ENCODE results near the gene TBCD.
"Not testable (repeated sequence)": the region's sequence is repeated elsewhere in the genome, so short reads cannot be mapped to it uniquely, and the experiment has no call there.

TBCD gene

DNA sequence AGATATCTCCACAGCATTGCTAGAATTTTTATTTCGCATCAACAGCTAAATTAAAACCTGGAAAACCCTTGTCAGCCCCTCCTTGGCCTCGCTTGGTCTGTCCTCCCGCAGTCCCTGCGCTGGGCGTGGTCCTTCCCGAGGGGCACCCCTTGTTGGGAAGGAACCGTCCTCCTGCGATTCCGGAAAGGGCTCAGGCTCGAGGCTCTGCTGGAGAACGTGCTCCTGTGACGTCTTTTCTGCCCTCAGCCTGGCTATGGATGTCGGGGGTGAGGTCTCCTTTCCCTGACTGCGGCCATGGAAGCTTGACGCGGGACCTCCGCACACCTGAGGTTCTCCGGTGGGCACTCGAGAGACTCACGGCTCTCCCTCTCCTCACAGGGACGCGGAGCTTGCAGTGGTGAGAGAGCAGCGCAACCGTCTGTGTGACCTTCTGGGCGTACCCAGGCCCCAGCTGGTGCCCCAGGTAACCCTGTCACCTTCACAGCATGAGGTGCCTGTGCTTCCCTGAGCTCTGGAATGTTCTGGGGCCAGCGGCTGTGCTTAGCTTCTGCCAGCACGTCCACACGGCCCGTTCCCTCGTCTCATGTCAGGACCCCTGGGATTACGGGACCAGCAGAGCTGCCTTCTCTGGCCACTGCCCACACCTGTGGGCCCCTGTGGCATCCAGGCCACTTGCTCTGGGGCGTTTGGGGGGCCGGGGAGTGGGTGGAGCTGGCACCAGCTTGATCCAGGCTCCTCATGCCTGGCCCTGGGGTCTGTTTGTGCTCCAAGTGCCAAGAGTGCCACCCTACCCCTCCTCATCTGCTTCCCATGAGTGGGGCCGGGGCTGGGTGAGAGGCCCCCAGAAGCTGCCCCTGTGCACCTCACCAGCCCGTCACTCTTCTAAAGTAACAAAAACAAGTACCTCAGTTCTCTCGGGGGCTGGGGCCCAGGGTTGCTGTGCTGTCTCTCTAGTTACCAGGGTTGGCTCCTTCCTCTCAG lies 189.4 kb downstream of the TBCD start:
- FAIRE-seq: no peak

DNA sequence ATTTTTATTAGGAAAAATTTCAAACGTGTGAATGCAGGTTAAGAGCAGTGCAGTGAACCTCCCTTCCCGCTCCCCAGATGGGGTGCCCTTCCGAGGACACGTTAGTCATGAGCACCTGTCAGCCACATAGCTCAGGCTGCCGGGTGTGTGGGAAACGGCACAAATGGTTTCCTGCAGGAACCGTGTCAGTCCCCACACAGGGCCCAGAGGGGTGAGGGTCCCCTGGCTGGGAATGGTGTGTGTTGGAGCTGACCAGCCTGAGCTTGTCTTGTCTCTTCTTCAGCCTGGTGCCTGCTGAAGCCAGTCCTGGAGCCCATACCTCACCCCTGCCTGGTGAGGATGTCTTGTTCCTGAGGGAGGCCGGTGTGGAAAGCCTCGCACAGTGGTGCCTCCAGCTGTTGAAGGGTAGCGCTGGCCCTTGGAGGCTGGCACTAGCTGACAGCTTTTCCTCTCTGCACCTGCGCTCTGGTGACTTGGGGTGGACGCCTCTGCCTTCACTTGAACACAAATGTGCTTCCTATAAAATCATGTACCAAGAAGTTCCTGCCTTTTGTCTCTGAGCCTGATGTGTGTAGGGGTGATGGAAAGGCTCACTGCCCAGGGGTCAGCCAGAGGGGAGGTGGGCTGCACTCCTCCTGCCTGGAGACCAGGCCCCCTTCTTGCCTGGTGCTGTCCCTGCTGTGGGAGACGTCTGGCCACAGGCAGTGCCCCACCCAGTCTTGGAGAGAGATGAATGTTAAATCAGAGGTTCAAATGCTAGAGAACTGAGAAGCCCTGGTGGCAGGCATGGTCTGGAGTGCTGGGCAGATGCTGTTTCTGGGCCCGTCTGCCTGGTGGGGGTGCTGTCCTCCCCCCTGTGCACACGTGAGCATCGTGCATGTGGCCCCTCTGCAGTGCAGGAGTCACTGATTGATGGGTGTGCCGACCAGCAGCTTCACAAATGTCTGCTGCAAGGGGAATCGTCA lies 190.6 kb downstream of the TBCD start:
- no peak for FAIRE-seq

DNA sequence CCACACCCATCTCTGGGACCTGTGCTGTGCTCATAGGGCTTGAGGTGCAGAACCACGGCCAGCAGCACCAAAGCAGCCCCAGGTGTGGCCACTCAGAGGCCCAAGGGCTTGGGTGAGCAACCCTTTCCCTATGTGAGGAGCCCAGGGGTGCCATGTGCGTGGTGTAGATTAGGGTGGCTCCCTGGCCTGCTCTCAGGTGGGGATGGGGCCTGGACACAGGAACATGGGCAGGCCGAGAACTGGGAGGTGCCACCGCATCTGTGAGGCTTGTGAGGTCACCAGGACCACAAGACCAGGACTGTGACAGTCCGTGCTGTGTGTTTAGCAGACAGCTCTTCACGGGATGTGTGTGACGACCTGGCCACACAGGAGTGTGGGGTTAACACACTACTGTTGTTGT lies 191.5 kb downstream of the TBCD start:
- no peak for FAIRE-seq

DNA sequence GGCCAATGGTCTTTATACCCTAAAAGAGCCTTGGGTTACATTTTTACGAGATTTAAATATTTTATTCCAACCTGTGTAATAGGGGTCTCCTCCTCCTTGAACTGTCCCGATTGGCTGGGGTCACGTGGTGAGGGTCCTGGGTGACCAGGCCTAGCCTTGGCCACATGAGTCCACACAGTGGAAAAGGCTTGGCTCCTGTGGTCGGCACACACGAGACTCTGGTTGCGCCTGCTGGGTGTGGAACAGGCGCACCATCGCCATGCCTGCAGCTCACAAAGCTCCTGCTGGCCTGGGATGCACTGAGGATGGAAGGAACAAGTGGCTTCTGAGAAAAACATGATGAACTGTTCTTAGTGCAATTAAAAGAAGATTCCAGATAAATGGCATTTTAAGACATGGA lies 191.9 kb downstream of the TBCD start:
- no peak for FAIRE-seq

- FAIRE-seq: no peak
Observed at GRCh38 chr17:82944990-82945389, 193.1 kb downstream of the TBCD start.

DNA sequence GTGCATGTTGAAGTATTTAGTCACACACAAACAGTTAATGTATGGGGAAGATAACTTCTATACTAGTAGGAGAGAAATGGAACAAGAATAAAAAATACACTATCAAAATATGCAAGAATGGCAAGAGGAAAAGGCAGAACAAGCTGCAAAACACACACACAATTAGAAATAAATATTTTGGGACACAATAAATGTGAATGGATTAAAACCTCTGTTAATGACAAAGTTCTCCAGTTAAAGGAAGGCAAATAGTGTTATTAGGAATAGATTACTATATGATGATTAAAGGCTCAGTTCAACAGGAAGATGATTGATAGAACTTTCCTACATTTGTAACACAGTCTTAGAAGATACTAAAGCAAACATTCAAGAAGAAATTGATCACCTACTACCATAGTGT lies 194.2 kb downstream of the TBCD start:
- FAIRE-seq: no peak

DNA sequence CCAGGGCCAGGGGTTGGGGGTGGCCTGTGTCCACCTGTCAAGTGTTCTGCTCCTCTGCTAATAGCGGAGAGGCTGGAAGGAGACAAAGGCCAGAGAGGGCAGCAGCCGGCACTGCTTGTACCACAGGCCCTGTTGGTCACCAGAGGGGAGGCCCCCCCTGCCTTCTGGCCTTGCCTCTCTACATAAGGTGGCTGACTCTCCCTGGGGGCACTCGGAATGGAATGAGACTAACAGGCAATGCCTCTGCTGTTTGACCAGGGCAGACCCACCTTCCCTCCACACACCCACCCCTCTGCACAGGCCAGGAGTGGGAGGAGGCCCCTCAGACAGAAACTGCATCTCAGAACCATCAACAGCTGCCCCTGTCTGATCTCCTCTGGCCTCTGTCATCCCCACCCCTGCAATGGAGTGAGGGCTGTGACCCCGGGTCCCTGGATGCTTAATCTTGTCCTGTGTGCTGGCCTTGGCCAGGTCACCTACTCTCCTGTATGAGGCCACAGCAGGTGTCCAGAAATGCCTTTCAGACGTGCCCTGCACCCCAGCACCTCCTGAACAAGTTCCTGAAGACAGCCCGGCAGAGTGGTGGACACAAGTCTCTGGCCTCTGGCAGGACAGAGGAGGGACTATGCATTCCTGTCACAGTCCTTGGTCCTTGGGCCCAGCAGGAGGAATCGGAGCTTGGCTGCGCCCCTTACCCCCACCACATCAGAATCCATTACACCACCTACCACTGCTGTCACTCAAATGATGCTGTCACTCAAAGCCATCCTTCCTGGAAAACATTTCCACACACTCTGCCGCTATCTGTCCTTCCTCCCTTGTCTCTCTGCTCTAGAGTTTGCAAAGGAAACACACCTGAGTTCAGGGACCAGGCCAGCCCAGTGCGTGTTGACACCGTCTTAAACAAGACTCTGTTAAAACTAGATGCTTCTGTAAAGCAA lies 195.5 kb downstream of the TBCD start:
- FAIRE-seq: no peak

DNA sequence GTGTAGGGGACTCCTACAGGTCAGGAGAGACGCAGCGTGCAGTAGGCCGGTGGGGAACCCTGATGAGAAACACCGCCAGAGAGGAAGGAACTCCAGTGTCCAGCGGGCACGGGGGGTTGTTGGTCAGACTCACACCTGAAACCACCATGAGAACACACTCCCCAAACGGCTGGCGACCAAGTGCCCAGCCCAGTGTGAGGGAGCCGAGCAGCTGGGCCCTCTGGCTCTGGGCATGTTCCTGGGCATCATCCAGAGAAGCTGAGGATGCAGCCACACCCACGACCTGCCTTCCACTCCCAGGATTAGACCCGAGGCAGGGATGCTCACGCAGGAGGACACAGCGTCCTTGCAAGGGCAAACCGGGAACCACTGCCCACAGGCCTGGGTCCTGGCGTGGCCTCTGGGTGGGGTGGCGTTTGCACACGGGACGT lies 196.2 kb downstream of the TBCD start:
- FAIRE-seq: no peak

- FAIRE-seq: no peak
Observed at GRCh38 chr17:82948957-82949356, 197.1 kb downstream of the TBCD start.

GRCh38 chr17:82949361-82949760 lies 197.5 kb downstream of the TBCD start:
- no peak for FAIRE-seq

- FAIRE-seq: no peak
Observed at GRCh38 chr17:82949984-82950383, 198.1 kb downstream of the TBCD start.

DNA sequence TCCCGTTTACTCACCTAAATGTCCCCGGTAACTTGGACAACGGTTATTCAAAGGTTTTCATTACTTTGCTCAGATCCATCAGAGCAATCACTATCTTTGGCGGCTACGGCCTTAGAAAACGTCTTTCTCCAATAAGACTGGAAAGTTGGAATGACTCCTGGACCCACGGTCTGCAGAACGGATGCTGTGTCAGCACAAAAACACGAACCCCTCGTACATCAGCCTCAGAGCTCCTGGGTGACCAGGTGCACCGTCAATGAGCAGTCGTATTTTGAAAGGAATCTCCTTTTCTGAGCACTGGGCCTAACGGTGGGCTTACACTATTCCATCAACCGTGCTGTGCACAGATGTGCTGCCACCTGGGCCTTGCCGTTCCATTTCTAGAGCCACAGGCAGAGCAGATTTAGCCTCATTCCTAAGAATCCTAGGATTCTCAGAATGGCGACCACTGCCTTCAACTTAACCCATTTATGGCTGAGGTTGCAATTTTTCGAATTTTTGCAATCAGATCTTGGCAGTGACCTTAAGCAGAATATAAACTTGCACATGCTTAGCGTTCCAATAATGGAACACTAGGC lies 198.7 kb downstream of the TBCD start:
- no peak for FAIRE-seq

DNA sequence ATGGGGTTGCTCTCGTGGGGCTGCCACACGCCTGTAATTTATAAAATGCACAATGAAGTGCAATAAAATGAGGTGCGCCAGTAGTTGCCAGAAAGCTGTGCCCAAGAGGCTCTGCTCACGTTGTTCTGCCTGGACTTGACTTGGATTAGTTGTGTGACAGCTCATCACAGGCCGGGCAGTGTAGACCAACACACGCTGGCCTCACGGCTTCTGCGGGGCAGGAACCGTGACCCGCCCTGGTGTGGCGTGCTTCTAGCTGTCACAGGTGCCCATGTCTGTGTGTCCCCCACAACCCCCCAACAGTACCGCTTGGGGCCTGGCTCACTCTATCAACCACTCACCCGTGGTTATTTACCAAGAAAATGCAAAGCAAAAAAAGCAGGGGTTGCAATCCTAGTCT lies 200.2 kb downstream of the TBCD start:
- FAIRE-seq: no peak

GRCh38 chr17:82955106-82955505 lies 203.2 kb downstream of the TBCD start:
- FAIRE-seq: not testable (repeated sequence)

DNA sequence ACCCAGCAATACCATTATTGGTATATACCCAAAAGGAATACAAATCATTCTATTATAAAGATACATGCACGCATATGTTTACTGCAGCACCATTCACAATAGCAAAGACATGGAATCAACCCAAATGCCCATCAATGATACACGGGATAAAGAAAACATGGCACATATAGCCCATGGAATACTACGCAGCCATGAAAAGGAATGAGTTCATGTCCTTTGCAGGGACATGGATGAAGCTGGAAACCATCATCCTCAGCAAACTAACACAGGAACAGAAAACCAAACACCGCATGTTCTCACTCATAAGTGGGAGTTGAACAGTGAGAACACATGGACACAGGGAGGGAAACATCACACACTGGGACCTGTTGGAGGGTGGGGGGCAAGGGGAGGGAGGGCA lies 203.8 kb downstream of the TBCD start:
- not testable (repeated sequence) for FAIRE-seq

- no peak for FAIRE-seq
Observed at GRCh38 chr17:82956146-82956725, 204.4 kb downstream of the TBCD start.

GRCh38 chr17:82956726-82957468 lies 205.0 kb downstream of the TBCD start:
- no peak for FAIRE-seq

GRCh38 chr17:82957469-82957795 lies 205.6 kb downstream of the TBCD start:
- no peak for FAIRE-seq

GRCh38 chr17:82957961-82958561 lies 206.2 kb downstream of the TBCD start:
- FAIRE-seq: no peak

DNA sequence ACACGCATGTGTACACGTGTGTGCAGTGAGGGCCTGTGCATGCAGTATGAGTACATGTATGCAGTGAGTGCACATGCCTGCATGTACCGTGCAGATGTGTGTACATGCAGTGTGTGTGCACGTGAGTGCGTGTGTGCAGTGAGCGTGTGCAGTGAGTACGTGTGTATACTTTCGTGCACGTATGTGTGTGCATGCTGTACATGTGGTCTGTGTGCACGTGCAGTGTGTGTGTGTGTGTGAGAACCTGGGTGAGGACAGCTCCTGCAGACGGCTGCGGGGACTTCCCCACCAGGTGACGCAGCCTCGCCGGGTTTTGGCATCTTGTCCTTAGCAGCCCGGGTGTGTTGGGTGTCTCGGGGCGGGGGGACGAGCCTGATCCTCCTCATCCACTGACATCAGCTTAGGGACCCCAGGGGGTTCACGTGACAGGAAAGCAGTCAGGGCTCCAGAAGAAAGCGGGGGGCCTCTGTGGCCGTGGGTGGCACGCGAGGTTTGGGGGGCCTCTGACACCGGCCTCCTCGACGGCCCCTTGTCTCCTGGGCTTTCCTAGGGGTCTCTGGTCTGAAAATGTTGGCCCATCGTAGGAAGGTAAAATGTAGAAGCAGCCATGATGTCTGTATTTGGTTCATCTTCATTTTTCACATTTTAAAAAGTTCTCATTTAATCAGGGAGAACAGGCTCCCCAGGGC lies 207.5 kb downstream of the TBCD start:
- no peak for FAIRE-seq
